Neuron (in vitro differentiated cells): ENCODE measurements around the gene HOXA3.

Experiments
- H2AFZ ChIP-seq: one replicate; pipeline ENCODE4 v1.6.1; 2013; ENCODE audit warnings: low read depth, mild to moderate bottlenecking, inconsistent platforms, low read length, moderate library complexity
- H3K27me3 ChIP-seq: one replicate; pipeline ENCODE4 v1.6.1; 2013; ENCODE audit warnings: low read length; ENCODE audit not compliant: insufficient read depth
- H3K36me3 ChIP-seq: one replicate; pipeline ENCODE4 v1.6.1; 2013; ENCODE audit warnings: low read length; ENCODE audit not compliant: insufficient read depth
- H3K4me1 ChIP-seq: one replicate; pipeline ENCODE4 v1.6.1; 2013; ENCODE audit warnings: low read length; ENCODE audit not compliant: insufficient read depth
- H3K4me3 ChIP-seq: 2 replicates; pipeline ENCODE4 v1.5.1; 2013; ENCODE audit warnings: mild to moderate bottlenecking, low read length, moderate library complexity
- H3K9me3 ChIP-seq: one replicate; pipeline ENCODE4 v1.6.1; 2013; ENCODE audit warnings: low read length

Gene HOXA3

GRCh38 chr7:27119412-27119911 is 32.9 kb downstream of the HOXA3 start:
- peaks cover 96% of the 10 kb centered on the region for H3K27me3 ChIP-seq
- H3K36me3 ChIP-seq: no peaks in the 10 kb centered on the region

GRCh38 chr7:27118580-27118979 is 33.8 kb downstream of the HOXA3 start:
- H3K4me3 ChIP-seq: no peak overlapping the region
- no peaks in the 10 kb centered on the region for H3K36me3 ChIP-seq
- peaks cover 92% of the 10 kb centered on the region for H3K27me3 ChIP-seq
- no peaks in the 10 kb centered on the region for H3K9me3 ChIP-seq
- H3K4me1 ChIP-seq: no peaks in the 10 kb centered on the region
- H2AFZ ChIP-seq: no peak overlapping the region

More at GRCh38 chr7:27119412-27119911, 32.9 kb downstream of the HOXA3 start:
- Histone ChIP-seq H3K9me3 (no peaks in the 10 kb centered on the region), H3K4me3 (no peak overlapping the region), H3K4me1 (no peaks in the 10 kb centered on the region), H2AFZ (no peak overlapping the region)

GRCh38 chr7:27117887-27118491 is 34.4 kb downstream of the HOXA3 start:
- no peak overlapping the region for H2AFZ ChIP-seq
- H3K36me3 ChIP-seq: no peaks in the 10 kb centered on the region
- H3K4me1 ChIP-seq: no peaks in the 10 kb centered on the region
- H3K27me3 ChIP-seq: peaks cover 92% of the 10 kb centered on the region
- no peaks in the 10 kb centered on the region for H3K9me3 ChIP-seq
- no peak overlapping the region for H3K4me3 ChIP-seq

DNA sequence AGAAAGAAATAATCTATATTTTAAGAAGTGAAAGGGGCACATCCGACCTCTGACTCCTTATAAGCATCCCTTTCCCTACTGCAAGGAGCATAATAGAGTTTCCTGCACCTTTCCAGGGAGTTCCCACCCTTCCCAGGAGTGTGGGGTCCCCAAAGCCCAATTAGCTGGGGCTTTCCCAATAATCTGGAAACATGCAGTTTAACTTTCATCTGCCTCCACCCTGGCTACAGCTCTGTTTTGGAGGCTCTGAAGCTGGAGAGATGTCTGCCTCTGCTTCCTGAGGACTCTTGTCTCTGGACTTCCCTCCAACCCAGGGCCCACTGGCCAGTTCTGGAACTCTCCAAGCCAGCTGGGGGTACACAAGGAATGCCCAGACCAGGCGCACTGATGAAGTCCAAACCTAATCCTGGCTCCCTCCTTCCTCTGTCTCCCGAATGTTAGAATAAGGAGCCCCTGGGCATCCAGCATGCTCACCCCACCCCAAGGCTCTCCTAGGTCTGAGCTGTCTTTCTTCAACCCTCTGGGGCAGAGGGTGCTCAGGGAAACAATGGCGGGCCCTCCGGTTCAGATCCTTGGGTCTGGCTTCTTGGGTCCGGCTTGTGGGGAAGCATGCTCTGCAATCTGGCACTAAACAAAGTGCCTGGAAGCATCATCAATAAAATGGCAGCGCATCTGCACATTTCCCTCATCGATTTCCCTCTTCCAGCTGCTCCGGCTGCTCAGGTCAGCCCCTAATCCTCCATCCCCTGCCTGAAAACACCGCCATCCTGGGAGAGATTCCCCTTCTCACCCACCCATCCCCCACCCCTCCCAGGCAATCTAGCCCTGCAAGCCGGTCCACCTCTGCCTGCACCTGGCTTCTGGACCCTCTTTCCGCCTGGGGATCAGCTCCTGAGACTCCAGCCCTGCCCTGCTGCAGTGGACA is 35.2 kb downstream of the HOXA3 start:
- H3K4me1 ChIP-seq: no peaks in the 10 kb centered on the region
- H3K36me3 ChIP-seq: no peaks in the 10 kb centered on the region
- no peak overlapping the region for H2AFZ ChIP-seq
- H3K9me3 ChIP-seq: no peaks in the 10 kb centered on the region
- H3K4me3 ChIP-seq: no peak overlapping the region
- H3K27me3 ChIP-seq: peaks cover 92% of the 10 kb centered on the region

- peaks cover 92% of the 10 kb centered on the region for H3K27me3 ChIP-seq
- no peaks in the 10 kb centered on the region for H3K9me3 ChIP-seq
- no peaks in the 10 kb centered on the region for H3K36me3 ChIP-seq
- no peak overlapping the region for H3K4me3 ChIP-seq
- no peak overlapping the region for H2AFZ ChIP-seq
- no peaks in the 10 kb centered on the region for H3K4me1 ChIP-seq
Observed at GRCh38 chr7:27116031-27116961, 36.1 kb downstream of the HOXA3 start.

DNA sequence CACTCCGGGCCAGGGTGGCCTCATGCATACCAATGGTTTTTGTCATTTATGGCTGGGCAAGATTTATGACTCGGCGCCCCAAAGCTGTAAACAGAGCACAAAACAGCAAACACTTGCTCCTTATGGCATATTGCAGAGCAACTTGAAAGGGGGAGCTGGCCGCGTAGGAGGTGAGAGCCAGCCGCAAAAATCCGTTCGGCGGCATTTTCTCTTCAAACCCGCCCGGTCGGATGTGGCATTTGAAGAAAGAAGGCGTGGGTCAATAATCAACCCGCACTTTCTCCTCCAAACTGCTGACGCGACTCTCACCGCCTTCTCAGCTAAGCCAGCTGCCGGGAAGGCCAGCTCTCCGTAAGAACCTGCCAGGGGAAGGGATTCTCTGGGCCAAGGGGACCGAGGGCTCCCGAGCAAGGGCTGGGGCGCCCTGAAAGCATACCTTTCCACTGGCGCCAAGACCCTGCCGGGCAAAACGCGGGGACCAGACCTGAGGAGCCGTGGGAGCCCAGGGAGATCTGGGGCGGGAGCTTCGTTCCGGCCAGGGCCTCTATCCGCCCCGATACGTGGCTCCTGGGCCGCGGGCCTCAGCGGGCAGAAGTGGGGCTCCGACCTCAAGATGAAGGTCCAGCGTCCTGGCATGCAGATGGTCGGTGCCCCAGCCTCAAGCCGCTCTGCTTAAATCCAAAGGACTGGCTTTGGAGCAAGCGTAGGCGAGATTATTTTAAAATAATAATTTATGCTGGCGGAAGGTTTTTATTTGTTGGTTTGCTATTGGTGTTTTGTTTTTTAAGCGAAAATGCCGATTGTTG is 37.0 kb downstream of the HOXA3 start:
- Histone ChIP-seq H3K36me3 (no peaks in the 10 kb centered on the region), H3K27me3 (peaks cover 92% of the 10 kb centered on the region), H3K4me1 (no peaks in the 10 kb centered on the region), H2AFZ (no peak overlapping the region), H3K9me3 (peaks cover 2% of the 10 kb centered on the region), H3K4me3 (no peak overlapping the region)

GRCh38 chr7:27114881-27115220 is 37.5 kb downstream of the HOXA3 start:
- H2AFZ ChIP-seq: no peak overlapping the region
- no peaks in the 10 kb centered on the region for H3K36me3 ChIP-seq
- H3K4me1 ChIP-seq: no peaks in the 10 kb centered on the region
- H3K27me3 ChIP-seq: peaks cover 93% of the 10 kb centered on the region
- peaks cover 2% of the 10 kb centered on the region for H3K9me3 ChIP-seq
- H3K4me3 ChIP-seq: no peak overlapping the region

- no peak overlapping the region for H2AFZ ChIP-seq
- no peaks in the 10 kb centered on the region for H3K36me3 ChIP-seq
- H3K9me3 ChIP-seq: peaks cover 2% of the 10 kb centered on the region
- H3K27me3 ChIP-seq: peaks cover 93% of the 10 kb centered on the region
- H3K4me1 ChIP-seq: no peaks in the 10 kb centered on the region
- no peak overlapping the region for H3K4me3 ChIP-seq
Observed at GRCh38 chr7:27113991-27114769, 38.2 kb downstream of the HOXA3 start.

GRCh38 chr7:27112955-27113949 is 39.1 kb downstream of the HOXA3 start:
- H3K4me1 ChIP-seq: no peaks in the 10 kb centered on the region
- peaks cover 2% of the 10 kb centered on the region for H3K9me3 ChIP-seq
- peaks cover 95% of the 10 kb centered on the region for H3K27me3 ChIP-seq
- no peak overlapping the region for H3K4me3 ChIP-seq
- H3K36me3 ChIP-seq: no peaks in the 10 kb centered on the region
- peak overlapping the region; percentile 54 for H2AFZ ChIP-seq

DNA sequence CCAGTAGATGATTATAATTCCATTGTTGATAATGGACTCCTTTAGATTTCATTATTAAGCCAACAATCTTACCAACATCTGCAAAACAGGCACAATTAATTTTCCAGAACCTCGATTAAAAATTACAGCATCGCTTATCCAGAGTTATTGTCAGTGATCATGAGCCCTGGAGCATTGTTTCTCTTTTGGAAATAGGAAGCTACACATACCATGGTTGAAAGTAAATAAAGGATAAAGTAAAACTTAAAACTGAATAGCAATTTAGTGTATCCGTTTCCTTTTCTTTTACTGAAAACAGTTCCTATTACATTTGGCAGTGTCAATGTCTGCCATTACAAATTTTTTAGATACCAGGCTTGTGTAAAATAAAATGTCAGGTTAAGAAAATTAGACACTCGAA is 40.0 kb downstream of the HOXA3 start:
- H3K27me3 ChIP-seq: peaks cover 95% of the 10 kb centered on the region
- H3K4me1 ChIP-seq: no peaks in the 10 kb centered on the region
- H3K4me3 ChIP-seq: no peak overlapping the region
- peaks cover 2% of the 10 kb centered on the region for H3K9me3 ChIP-seq
- H2AFZ ChIP-seq: no peak overlapping the region
- no peaks in the 10 kb centered on the region for H3K36me3 ChIP-seq

GRCh38 chr7:27111751-27112277 is 40.6 kb downstream of the HOXA3 start:
- H3K4me1 ChIP-seq: peaks cover 1% of the 10 kb centered on the region
- H3K36me3 ChIP-seq: no peaks in the 10 kb centered on the region
- peaks cover 94% of the 10 kb centered on the region for H3K27me3 ChIP-seq
- H2AFZ ChIP-seq: no peak overlapping the region
- H3K9me3 ChIP-seq: peaks cover 2% of the 10 kb centered on the region
- no peak overlapping the region for H3K4me3 ChIP-seq
